HEK293 (cell line): ENCODE results near the gene KCNS3.

Experiments used
- CTCF ChIA-PET: fragments of 350-600 bp; formaldehyde crosslinking; extraction: SDS; loops from one replicate; lab custom pipeline; 2021; ENCODE audit warnings: antibody characterized with exemption; lab: Yijun Ruan, JAX
- POLR2A ChIA-PET: fragments of 300-600 bp; formaldehyde crosslinking; extraction: SDS; loops from one replicate; lab custom pipeline; 2020; ENCODE audit warnings: antibody characterized with exemption, inconsistent platforms; lab: Yijun Ruan, JAX
- H3K27ac ChIP-seq: fragments of 200-500 bp; sonication (Bioruptor generic); 2 replicates; pipeline ENCODE4 v1.5.1; 2014; ENCODE audit warnings: low read depth, low read length, control low read depth, inconsistent platforms; ENCODE audit errors: extremely low read depth
- H3K36me3 ChIP-seq, 2 experiments: fragments of 200-500 bp in 1 of 2; sonication (Bioruptor generic) in 1 of 2; 1 replicate in 1 of 2; 2 replicates in 1 of 2; pipeline ENCODE4 v1.5.1; 2014 to 2017; ENCODE audit warnings: inconsistent platforms in 2 of 2, low read length in 2 of 2; ENCODE audit not compliant: control insufficient read depth in 2 of 2, insufficient read depth in 1 of 2
- H3K4me1 ChIP-seq: fragments of 200-500 bp; sonication (Bioruptor generic); 2 replicates; pipeline ENCODE4 v1.5.1; 2014; ENCODE audit warnings: mild to moderate bottlenecking, low read length, inconsistent platforms; ENCODE audit not compliant: control insufficient read depth, insufficient read depth
- H3K4me3 ChIP-seq: 2 replicates; pipeline ENCODE4 v1.5.1; 2011; ENCODE audit warnings: low read depth, mild to moderate bottlenecking, control low read depth, low read length, moderate library complexity
- H3K9me3 ChIP-seq: fragments of 200-500 bp; sonication (Bioruptor generic); 2 replicates; pipeline ENCODE4 v1.5.1; 2014; ENCODE audit warnings: low read depth, low read length, inconsistent platforms; ENCODE audit not compliant: control insufficient read depth, insufficient read depth
- HOXA7 ChIP-seq: sonication (generic); formaldehyde crosslinking; IDR thresholded peaks from 2 replicates; pipeline ENCODE4 v1.8.1; 2022; ENCODE audit warnings: missing genetic modification reagents, borderline replicate concordance
- KLF7 ChIP-seq: fragments of 450-650 bp; formaldehyde crosslinking; IDR thresholded peaks from 2 replicates; pipeline ENCODE4 v1.5.1; 2016; ENCODE audit warnings: missing biosample characterization, missing genetic modification characterization, borderline replicate concordance
- SP7 ChIP-seq: fragments of 450-650 bp; formaldehyde crosslinking; IDR thresholded peaks from 2 replicates; pipeline ENCODE4 v1.5.1; 2016; ENCODE audit warnings: missing biosample characterization, missing genetic modification characterization
- ZBTB20 ChIP-seq: fragments of 450-650 bp; formaldehyde crosslinking; IDR thresholded peaks from 2 replicates; pipeline ENCODE4 v1.5.1; 2016; ENCODE audit warnings: missing biosample characterization, missing genetic modification characterization
- ZBTB21 ChIP-seq: fragments of 450-650 bp; formaldehyde crosslinking; IDR thresholded peaks from 2 replicates; pipeline ENCODE4 v1.5.1; 2017; ENCODE audit warnings: missing biosample characterization, missing genetic modification characterization
- ZBTB48 ChIP-seq: fragments of 450-650 bp; formaldehyde crosslinking; IDR thresholded peaks from 2 replicates; pipeline ENCODE4 v1.5.1; 2016; ENCODE audit warnings: missing biosample characterization, missing genetic modification characterization
- ZBTB8A ChIP-seq: fragments of 450-650 bp; formaldehyde crosslinking; IDR thresholded peaks from 2 replicates; pipeline ENCODE4 v1.5.1; 2016; ENCODE audit warnings: missing biosample characterization, missing genetic modification characterization
- ZNF169 ChIP-seq: fragments of 450-650 bp; formaldehyde crosslinking; IDR thresholded peaks from 2 replicates; pipeline ENCODE4 v1.5.1; 2016; ENCODE audit warnings: missing biosample characterization, missing genetic modification characterization
- ZNF24 ChIP-seq: fragments of 450-650 bp; formaldehyde crosslinking; IDR thresholded peaks from 2 replicates; pipeline ENCODE4 v1.5.1; 2016; ENCODE audit warnings: missing biosample characterization, missing genetic modification characterization
- ZNF354C ChIP-seq: fragments of 450-650 bp; formaldehyde crosslinking; IDR thresholded peaks from 2 replicates; pipeline ENCODE4 v1.5.1; 2016; ENCODE audit warnings: missing biosample characterization, missing genetic modification characterization, low read depth, borderline replicate concordance
- ZNF391 ChIP-seq: fragments of 450-650 bp; formaldehyde crosslinking; IDR thresholded peaks from 2 replicates; pipeline ENCODE4 v1.5.1; 2016; ENCODE audit warnings: low read depth, missing biosample characterization, missing genetic modification characterization, borderline replicate concordance
- ZNF48 ChIP-seq: fragments of 450-650 bp; formaldehyde crosslinking; IDR thresholded peaks from 2 replicates; pipeline ENCODE4 v1.5.1; 2016; ENCODE audit warnings: missing biosample characterization, missing genetic modification characterization
- ZNF544 ChIP-seq: fragments of 450-650 bp; formaldehyde crosslinking; IDR thresholded peaks from 2 replicates; pipeline ENCODE4 v1.5.0; 2017; ENCODE audit warnings: missing biosample characterization, missing genetic modification characterization
- ZNF560 ChIP-seq: fragments of 450-650 bp; formaldehyde crosslinking; IDR thresholded peaks from 2 replicates; pipeline ENCODE4 v1.5.1; 2017; ENCODE audit warnings: missing biosample characterization, missing genetic modification characterization, borderline replicate concordance
- ZNF600 ChIP-seq: fragments of 450-650 bp; formaldehyde crosslinking; IDR thresholded peaks from 2 replicates; pipeline ENCODE4 v1.5.1; 2016; ENCODE audit warnings: missing biosample characterization, missing genetic modification characterization
- ZNF610 ChIP-seq: fragments of 450-650 bp; formaldehyde crosslinking; IDR thresholded peaks from 2 replicates; pipeline ENCODE4 v1.5.1; 2016; ENCODE audit warnings: missing biosample characterization, missing genetic modification characterization, borderline replicate concordance
- ZNF624 ChIP-seq: fragments of 450-650 bp; formaldehyde crosslinking; IDR thresholded peaks from 2 replicates; pipeline ENCODE4 v1.5.1; 2017; ENCODE audit warnings: missing biosample characterization, missing genetic modification characterization
- ZNF792 ChIP-seq: fragments of 450-650 bp; formaldehyde crosslinking; IDR thresholded peaks from 2 replicates; pipeline ENCODE4 v1.5.1; 2016; ENCODE audit warnings: missing biosample characterization, missing genetic modification characterization
- TF ChIP-seq, protein P1 (sequence below): fragments of 450-650 bp; formaldehyde crosslinking; IDR thresholded peaks from 2 replicates; pipeline ENCODE4 v1.5.1; 2016; ENCODE audit warnings: missing biosample characterization, missing genetic modification characterization, borderline replicate concordance
- TF ChIP-seq, protein P2 (sequence below): fragments of 450-650 bp; formaldehyde crosslinking; IDR thresholded peaks from 2 replicates; pipeline ENCODE4 v1.5.1; 2017; ENCODE audit warnings: missing biosample characterization, mild to moderate bottlenecking, missing genetic modification characterization, moderate library complexity
- TF ChIP-seq, protein P3 (sequence below): fragments of 450-650 bp; formaldehyde crosslinking; IDR thresholded peaks from 2 replicates; pipeline ENCODE4 v1.5.1; 2016; ENCODE audit warnings: missing biosample characterization, missing genetic modification characterization

Gene KCNS3

DNA sequence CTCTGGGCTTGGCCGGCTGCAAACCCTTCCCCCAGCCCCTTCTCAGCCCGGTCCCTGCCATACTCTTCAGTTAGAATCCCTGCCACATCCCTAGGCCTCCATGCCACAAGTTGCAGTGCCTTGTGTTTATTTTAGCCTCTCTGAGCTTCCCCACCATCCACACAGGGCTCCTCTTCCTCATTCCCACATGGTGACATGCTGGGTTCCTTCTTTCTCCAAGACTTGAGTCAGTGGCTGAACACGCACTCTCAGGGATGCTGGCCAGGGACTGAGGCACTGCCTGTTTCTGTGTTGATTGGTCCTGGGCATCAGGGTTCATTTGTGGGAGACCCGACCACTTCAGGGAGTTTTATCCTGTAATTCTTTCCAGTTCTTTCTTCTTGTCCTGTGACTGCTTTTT is 56.3 kb downstream of the KCNS3 start (continued):
- TF ChIP-seq, protein P1, sequence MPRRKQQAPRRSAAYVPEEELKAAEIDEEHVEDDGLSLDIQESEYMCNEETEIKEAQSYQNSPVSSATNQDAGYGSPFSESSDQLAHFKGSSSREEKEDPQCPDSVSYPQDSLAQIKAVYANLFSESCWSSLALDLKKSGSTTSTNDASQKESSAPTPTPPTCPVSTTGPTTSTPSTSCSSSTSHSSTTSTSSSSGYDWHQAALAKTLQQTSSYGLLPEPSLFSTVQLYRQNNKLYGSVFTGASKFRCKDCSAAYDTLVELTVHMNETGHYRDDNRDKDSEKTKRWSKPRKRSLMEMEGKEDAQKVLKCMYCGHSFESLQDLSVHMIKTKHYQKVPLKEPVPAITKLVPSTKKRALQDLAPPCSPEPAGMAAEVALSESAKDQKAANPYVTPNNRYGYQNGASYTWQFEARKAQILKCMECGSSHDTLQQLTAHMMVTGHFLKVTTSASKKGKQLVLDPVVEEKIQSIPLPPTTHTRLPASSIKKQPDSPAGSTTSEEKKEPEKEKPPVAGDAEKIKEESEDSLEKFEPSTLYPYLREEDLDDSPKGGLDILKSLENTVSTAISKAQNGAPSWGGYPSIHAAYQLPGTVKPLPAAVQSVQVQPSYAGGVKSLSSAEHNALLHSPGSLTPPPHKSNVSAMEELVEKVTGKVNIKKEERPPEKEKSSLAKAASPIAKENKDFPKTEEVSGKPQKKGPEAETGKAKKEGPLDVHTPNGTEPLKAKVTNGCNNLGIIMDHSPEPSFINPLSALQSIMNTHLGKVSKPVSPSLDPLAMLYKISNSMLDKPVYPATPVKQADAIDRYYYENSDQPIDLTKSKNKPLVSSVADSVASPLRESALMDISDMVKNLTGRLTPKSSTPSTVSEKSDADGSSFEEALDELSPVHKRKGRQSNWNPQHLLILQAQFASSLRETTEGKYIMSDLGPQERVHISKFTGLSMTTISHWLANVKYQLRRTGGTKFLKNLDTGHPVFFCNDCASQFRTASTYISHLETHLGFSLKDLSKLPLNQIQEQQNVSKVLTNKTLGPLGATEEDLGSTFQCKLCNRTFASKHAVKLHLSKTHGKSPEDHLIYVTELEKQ (tag by site-specific recombination): no peak

DNA sequence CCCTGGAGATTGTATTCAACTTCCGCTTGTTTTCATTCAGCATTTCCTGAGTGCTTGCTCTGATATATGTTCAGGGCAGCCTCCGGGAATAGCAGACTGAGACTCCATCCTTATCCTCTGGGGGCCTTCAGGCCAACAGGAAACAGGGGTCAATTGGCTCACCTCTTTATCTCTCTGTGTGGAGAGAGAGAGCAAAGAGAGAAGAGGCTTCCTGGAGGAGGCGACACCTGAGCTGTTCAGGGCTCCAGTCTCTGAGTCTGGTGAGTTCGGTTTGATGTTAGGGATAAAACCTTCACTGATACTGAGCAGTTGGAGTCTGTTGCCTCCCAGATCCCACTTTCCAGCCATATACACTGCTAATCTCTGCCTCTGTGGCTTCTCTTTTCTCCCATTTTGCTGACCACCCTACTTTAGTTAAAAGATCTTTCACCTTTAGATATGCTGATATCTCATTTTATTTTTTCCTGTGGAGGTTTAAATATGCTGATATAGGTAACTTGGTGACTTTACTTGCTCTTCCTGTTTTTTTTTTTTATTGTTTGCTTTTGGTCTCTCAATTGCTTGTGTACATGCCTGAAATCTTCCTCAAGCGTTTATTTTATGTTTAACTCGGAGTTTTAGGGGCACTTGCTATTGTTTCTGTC is 56.9 kb downstream of the KCNS3 start:
- H3K4me3 ChIP-seq: no peak overlapping the region
- POLR2A ChIA-PET: no interaction called here
- TF ChIP-seq ZBTB21 (tag by site-specific recombination): no peak
- no peak for TF ChIP-seq ZNF169 (tag by site-specific recombination)
- no peak for TF ChIP-seq ZNF24 (tag by site-specific recombination)
- no peak for TF ChIP-seq ZNF792
- no peak for TF ChIP-seq ZNF391 (tag by site-specific recombination)
- TF ChIP-seq KLF7: no peak
- TF ChIP-seq, all 188 proteins: peak for 0
- Histone ChIP-seq H3K36me3 (peaks cover 0 to 12% of the 10 kb centered on the region in 2 experiments; a peak in 1 of 3 replicates), H3K27ac (no peak overlapping the region), H3K4me1 (no peaks in the 10 kb centered on the region), H3K9me3 (no peaks in the 10 kb centered on the region)
- CTCF ChIA-PET: interaction anchor here (0.6 kb wide), 1 partner anchor 465 kb away, joined by 3 read pairs; no protein-coding TSS in a partner anchor

DNA sequence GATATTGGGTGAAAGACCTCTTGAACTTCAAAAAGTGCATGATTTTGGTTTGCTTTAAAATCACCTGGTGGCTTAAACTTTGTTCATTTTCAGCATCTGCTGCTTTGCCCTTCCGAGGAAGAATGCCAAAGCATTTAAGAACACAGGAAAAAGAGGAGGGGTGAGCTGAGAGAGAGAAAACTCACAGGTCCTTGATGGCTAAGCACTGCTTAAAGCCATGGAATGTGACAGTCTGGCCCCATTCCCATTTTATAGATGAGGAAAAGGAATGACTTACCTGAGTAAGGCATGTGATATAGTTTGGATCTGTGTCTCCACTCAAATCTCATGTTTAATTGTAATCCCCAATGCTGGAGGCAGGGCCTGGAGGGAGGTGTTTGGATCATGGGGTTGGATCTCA is 58.1 kb downstream of the KCNS3 start:
- peaks cover 0 to 7% of the 10 kb centered on the region in 2 experiments; a peak in 1 of 3 replicates for H3K36me3 ChIP-seq
- TF ChIP-seq ZNF610 (tag by site-specific recombination): no peak
- TF ChIP-seq ZBTB20: no peak
- no peak for TF ChIP-seq ZNF354C (tag by site-specific recombination)
- TF ChIP-seq, protein P2, sequence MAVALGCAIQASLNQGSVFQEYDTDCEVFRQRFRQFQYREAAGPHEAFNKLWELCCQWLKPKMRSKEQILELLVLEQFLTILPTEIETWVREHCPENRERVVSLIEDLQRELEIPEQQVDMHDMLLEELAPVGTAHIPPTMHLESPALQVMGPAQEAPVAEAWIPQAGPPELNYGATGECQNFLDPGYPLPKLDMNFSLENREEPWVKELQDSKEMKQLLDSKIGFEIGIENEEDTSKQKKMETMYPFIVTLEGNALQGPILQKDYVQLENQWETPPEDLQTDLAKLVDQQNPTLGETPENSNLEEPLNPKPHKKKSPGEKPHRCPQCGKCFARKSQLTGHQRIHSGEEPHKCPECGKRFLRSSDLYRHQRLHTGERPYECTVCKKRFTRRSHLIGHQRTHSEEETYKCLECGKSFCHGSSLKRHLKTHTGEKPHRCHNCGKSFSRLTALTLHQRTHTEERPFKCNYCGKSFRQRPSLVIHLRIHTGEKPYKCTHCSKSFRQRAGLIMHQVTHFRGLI (tag by site-specific recombination): no peak
- no peak for TF ChIP-seq ZBTB48
- TF ChIP-seq HOXA7 (CRISPR knock-in tag): no peak
- no peak for TF ChIP-seq ZNF600 (tag by site-specific recombination)
- TF ChIP-seq, protein P3, sequence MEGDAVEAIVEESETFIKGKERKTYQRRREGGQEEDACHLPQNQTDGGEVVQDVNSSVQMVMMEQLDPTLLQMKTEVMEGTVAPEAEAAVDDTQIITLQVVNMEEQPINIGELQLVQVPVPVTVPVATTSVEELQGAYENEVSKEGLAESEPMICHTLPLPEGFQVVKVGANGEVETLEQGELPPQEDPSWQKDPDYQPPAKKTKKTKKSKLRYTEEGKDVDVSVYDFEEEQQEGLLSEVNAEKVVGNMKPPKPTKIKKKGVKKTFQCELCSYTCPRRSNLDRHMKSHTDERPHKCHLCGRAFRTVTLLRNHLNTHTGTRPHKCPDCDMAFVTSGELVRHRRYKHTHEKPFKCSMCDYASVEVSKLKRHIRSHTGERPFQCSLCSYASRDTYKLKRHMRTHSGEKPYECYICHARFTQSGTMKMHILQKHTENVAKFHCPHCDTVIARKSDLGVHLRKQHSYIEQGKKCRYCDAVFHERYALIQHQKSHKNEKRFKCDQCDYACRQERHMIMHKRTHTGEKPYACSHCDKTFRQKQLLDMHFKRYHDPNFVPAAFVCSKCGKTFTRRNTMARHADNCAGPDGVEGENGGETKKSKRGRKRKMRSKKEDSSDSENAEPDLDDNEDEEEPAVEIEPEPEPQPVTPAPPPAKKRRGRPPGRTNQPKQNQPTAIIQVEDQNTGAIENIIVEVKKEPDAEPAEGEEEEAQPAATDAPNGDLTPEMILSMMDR (tag by site-specific recombination): no peak
- no peak for TF ChIP-seq ZNF48 (tag by site-specific recombination)
- TF ChIP-seq ZBTB8A: no peak
- no peak for TF ChIP-seq ZNF624 (tag by site-specific recombination)
- no peak for TF ChIP-seq ZNF544 (tag by site-specific recombination)
- no peak for TF ChIP-seq SP7 (tag by site-specific recombination)
- TF ChIP-seq ZNF560: no peak
- ChIA-PET POLR2A (no interaction called here), CTCF (interaction anchor here (0.7 kb wide), 1 partner anchor 1824 kb away, joined by 4 read pairs; no protein-coding TSS in a partner anchor)
- H3K9me3 ChIP-seq: no peaks in the 10 kb centered on the region
- no peaks in the 10 kb centered on the region for H3K4me1 ChIP-seq
- H3K4me3 ChIP-seq: no peak overlapping the region
- no peak overlapping the region for H3K27ac ChIP-seq
